WTC11 (cell line): ENCODE measurements around the gene KDM3B. TPM values are rescaled to one million over a fixed set of nuclear protein-coding genes. Genes with fewer than 3 reads are reported as not detected.
A peak's percentile ranks its signal among the peaks of the same experiment; 100 is the strongest.

Source experiments
- ATAC-seq: fragments of 200-7000 bp; cut with Tn5 transposase; 2 replicates; pipeline ENCODE4 v1.10.0; 2021; ENCODE audit warnings: mild to moderate bottlenecking, moderate library complexity
- CTCF ChIA-PET: fragments of 300-600 bp; sonication (Branson Sonifier 250); formaldehyde crosslinking; loops from one replicate; lab custom pipeline; 2021; ENCODE audit warnings: antibody characterized with exemption; lab: Charles Lee
- POLR2A ChIA-PET: fragments of 350-600 bp; sonication (Branson Sonifier 250); formaldehyde crosslinking; loops from one replicate; lab custom pipeline; 2021; ENCODE audit warnings: antibody characterized with exemption; lab: Charles Lee
- DNase-seq: peaks from one replicate; pipeline ENCODE4 v3.0.0; 2021; ENCODE audit warnings: low spot score
- H3K27ac Mint-ChIP-seq: 2 replicates; pipeline ENCODE4 v1.8.0; 2021; ENCODE audit warnings: mixed read lengths
- H3K27me3 Mint-ChIP-seq: 2 replicates; pipeline ENCODE4 v1.8.0; 2021; ENCODE audit warnings: low read depth, mild to moderate bottlenecking, moderate library complexity, mixed read lengths
- H3K36me3 Mint-ChIP-seq: 2 replicates; pipeline ENCODE4 v1.8.0; 2021; ENCODE audit warnings: mixed read lengths
- H3K4me1 Mint-ChIP-seq: 2 replicates; pipeline ENCODE4 v1.8.0; 2022; ENCODE audit warnings: mixed read lengths
- H3K4me3 Mint-ChIP-seq: 2 replicates; pipeline ENCODE4 v1.8.0; 2021; ENCODE audit warnings: mild to moderate bottlenecking, moderate library complexity, mixed read lengths
- H3K9me3 Mint-ChIP-seq: 2 replicates; pipeline ENCODE4 v1.8.0; 2021; ENCODE audit warnings: mixed read lengths
- ELF4 ChIP-seq: sonication (generic); formaldehyde crosslinking; IDR thresholded peaks from 2 replicates; pipeline ENCODE4 v1.8.1; 2022; ENCODE audit warnings: low read depth, mild to moderate bottlenecking, moderate library complexity, missing genetic modification reagents
- GABPB1 ChIP-seq: sonication (generic); formaldehyde crosslinking; IDR thresholded peaks from 2 replicates; pipeline ENCODE4 v1.8.1; 2023; ENCODE audit warnings: mild to moderate bottlenecking, missing genetic modification reagents
- IRF2 ChIP-seq: sonication (generic); formaldehyde crosslinking; IDR thresholded peaks from 2 replicates; pipeline ENCODE4 v1.8.0; 2022; ENCODE audit warnings: low read depth, missing genetic modification reagents, borderline replicate concordance
- JAZF1 ChIP-seq: fragments of 250-450 bp; sonication (Bioruptor Pico); IDR thresholded peaks from 2 replicates; pipeline ENCODE4 v1.9.0; 2021; ENCODE audit warnings: moderate library complexity, mild to moderate bottlenecking, inconsistent platforms
- NR1H2 ChIP-seq: sonication (generic); formaldehyde crosslinking; IDR thresholded peaks from 2 replicates; pipeline ENCODE4 v1.9.0; 2021; ENCODE audit warnings: mild to moderate bottlenecking, moderate library complexity, missing genetic modification reagents
- SMAD3 ChIP-seq: sonication (generic); formaldehyde crosslinking; IDR thresholded peaks from 2 replicates; pipeline ENCODE4 v1.8.0; 2022; ENCODE audit warnings: missing genetic modification reagents, mild to moderate bottlenecking, borderline replicate concordance
- SP1 ChIP-seq: sonication (generic); formaldehyde crosslinking; conservative IDR thresholded peaks from 2 replicates; pipeline ENCODE4 v1.8.1; 2022; ENCODE audit warnings: missing genetic modification reagents
- ZNF416 ChIP-seq: fragments of 250-450 bp; sonication (Bioruptor Pico); IDR thresholded peaks from 2 replicates; pipeline ENCODE4 v1.9.0; 2021; ENCODE audit warnings: mild to moderate bottlenecking, inconsistent platforms
- total RNA-seq: library from RNA; stranded (reverse); gene quantifications from 3 replicates; pipeline ENCODE4 v1.2.3, GENCODE V29; 2021
- TF ChIP-seq, protein P1 (sequence below): sonication (generic); formaldehyde crosslinking; IDR thresholded peaks from 2 replicates; pipeline ENCODE4 v1.8.1; 2022; ENCODE audit warnings: mild to moderate bottlenecking, moderate library complexity, missing genetic modification reagents
- TF ChIP-seq, protein P2 (sequence below): fragments of 250-450 bp; sonication (Bioruptor Pico); IDR thresholded peaks from 2 replicates; pipeline ENCODE4 v1.9.0; 2021; ENCODE audit warnings: moderate library complexity, mild to moderate bottlenecking, inconsistent platforms, borderline replicate concordance
- TF ChIP-seq, protein P3 (sequence below): sonication (generic); formaldehyde crosslinking; IDR thresholded peaks from 2 replicates; pipeline ENCODE4 v1.8.0; 2023; ENCODE audit warnings: missing genetic modification reagents, mild to moderate bottlenecking, borderline replicate concordance
- TF ChIP-seq, protein P4 (sequence below): sonication (generic); formaldehyde crosslinking; conservative IDR thresholded peaks from 2 replicates; pipeline ENCODE4 v1.8.1; 2022; ENCODE audit warnings: mild to moderate bottlenecking, missing genetic modification reagents
- TF ChIP-seq, protein P5 (sequence below): sonication (generic); formaldehyde crosslinking; IDR thresholded peaks from 2 replicates; pipeline ENCODE4 v1.8.1; 2023; ENCODE audit warnings: mild to moderate bottlenecking, missing genetic modification reagents, moderate library complexity
- TF ChIP-seq, protein P6 (sequence below): sonication (generic); formaldehyde crosslinking; IDR thresholded peaks from 2 replicates; pipeline ENCODE4 v1.8.0; 2023; ENCODE audit warnings: mild to moderate bottlenecking, missing genetic modification reagents

The KDM3B gene
- total RNA-seq, 1 experiment from 2014 or later, result 87.9 TPM

DNA sequence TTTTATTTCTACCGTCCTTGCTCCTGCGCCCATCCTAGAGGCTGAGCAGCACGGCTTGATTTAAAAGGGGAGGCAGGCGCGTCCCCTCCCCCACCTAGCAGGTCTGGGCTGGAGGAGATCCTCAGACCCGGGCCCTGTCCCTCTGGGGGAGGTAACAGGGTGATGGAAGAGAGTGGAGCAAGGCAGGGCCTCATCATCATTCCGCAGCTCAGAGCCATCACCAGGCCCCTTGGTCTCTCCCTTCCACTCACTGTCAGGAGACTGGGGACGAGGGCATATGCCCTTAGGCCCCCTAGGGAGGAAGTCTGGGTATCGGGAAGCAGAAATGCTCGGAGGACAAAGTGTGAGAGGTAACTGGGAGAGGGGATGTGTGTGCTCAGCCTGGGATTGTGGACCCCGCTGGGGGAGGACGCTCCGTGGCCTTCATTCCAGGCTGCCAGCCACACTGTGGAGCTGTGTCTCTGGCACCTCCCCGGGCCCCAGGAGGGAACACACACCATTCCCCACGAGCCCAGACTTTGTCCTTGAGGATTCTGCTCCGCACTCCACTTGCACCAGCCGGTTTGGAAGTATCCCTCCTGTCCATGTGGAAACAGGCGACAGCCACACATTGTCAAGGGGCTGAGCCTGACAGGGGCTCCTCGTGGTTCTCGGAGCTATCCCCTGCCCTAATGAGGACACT lies 87.1 kb downstream of the KDM3B start:
- DNase-seq (no peak), ATAC-seq (peak; percentile 42)
- TF ChIP-seq, protein P1, sequence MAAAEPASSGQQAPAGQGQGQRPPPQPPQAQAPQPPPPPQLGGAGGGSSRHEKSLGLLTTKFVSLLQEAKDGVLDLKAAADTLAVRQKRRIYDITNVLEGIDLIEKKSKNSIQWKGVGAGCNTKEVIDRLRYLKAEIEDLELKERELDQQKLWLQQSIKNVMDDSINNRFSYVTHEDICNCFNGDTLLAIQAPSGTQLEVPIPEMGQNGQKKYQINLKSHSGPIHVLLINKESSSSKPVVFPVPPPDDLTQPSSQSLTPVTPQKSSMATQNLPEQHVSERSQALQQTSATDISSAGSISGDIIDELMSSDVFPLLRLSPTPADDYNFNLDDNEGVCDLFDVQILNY (CRISPR knock-in tag), result no peak
- TF ChIP-seq ELF4 (CRISPR knock-in tag) (no peak), GABPB1 (no peak), ZNF416 (CRISPR knock-in tag) (no peak)
- TF ChIP-seq, protein P2, sequence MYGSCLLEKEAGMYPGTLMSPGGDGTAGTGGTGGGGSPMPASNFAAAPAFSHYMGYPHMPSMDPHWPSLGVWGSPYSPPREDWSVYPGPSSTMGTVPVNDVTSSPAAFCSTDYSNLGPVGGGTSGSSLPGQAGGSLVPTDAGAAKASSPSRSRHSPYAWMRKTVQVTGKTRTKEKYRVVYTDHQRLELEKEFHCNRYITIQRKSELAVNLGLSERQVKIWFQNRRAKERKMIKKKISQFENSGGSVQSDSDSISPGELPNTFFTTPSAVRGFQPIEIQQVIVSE (CRISPR knock-in tag), result no peak
- TF ChIP-seq, protein P3, sequence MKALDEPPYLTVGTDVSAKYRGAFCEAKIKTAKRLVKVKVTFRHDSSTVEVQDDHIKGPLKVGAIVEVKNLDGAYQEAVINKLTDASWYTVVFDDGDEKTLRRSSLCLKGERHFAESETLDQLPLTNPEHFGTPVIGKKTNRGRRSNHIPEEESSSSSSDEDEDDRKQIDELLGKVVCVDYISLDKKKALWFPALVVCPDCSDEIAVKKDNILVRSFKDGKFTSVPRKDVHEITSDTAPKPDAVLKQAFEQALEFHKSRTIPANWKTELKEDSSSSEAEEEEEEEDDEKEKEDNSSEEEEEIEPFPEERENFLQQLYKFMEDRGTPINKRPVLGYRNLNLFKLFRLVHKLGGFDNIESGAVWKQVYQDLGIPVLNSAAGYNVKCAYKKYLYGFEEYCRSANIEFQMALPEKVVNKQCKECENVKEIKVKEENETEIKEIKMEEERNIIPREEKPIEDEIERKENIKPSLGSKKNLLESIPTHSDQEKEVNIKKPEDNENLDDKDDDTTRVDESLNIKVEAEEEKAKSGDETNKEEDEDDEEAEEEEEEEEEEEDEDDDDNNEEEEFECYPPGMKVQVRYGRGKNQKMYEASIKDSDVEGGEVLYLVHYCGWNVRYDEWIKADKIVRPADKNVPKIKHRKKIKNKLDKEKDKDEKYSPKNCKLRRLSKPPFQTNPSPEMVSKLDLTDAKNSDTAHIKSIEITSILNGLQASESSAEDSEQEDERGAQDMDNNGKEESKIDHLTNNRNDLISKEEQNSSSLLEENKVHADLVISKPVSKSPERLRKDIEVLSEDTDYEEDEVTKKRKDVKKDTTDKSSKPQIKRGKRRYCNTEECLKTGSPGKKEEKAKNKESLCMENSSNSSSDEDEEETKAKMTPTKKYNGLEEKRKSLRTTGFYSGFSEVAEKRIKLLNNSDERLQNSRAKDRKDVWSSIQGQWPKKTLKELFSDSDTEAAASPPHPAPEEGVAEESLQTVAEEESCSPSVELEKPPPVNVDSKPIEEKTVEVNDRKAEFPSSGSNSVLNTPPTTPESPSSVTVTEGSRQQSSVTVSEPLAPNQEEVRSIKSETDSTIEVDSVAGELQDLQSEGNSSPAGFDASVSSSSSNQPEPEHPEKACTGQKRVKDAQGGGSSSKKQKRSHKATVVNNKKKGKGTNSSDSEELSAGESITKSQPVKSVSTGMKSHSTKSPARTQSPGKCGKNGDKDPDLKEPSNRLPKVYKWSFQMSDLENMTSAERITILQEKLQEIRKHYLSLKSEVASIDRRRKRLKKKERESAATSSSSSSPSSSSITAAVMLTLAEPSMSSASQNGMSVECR (CRISPR knock-in tag), result 0 out of 2 replicates have a peak, but pooled peaks have one; percentile 36
- TF ChIP-seq, protein P4, sequence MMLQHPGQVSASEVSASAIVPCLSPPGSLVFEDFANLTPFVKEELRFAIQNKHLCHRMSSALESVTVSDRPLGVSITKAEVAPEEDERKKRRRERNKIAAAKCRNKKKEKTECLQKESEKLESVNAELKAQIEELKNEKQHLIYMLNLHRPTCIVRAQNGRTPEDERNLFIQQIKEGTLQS (CRISPR knock-in tag), result no peak
- TF ChIP-seq, protein P5, sequence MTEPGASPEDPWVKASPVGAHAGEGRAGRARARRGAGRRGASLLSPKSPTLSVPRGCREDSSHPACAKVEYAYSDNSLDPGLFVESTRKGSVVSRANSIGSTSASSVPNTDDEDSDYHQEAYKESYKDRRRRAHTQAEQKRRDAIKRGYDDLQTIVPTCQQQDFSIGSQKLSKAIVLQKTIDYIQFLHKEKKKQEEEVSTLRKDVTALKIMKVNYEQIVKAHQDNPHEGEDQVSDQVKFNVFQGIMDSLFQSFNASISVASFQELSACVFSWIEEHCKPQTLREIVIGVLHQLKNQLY (CRISPR knock-in tag), result no peak
- H3K9me3 Mint-ChIP-seq, result no peaks in the 10 kb centered on the region
- no peaks in the 10 kb centered on the region for H3K27me3 Mint-ChIP-seq
- H3K4me3 Mint-ChIP-seq, result peak overlapping the region; percentile 85
- ChIA-PET CTCF (interaction anchor here (1.3 to 4.3 kb wide), 4 partner anchors 10 to 87 kb away, joined by 5 to 32 read pairs (median 28); partner anchors contain the start of gene KDM3B), POLR2A (interaction anchor here (0.6 kb wide), 1 partner anchor 131 kb away, joined by 5 read pairs; no protein-coding TSS in a partner anchor)
- H3K27ac Mint-ChIP-seq, result no peak overlapping the region
- peaks cover 21% of the 10 kb centered on the region for H3K36me3 Mint-ChIP-seq
- H3K4me1 Mint-ChIP-seq, result peaks cover 19% of the 10 kb centered on the region

DNA sequence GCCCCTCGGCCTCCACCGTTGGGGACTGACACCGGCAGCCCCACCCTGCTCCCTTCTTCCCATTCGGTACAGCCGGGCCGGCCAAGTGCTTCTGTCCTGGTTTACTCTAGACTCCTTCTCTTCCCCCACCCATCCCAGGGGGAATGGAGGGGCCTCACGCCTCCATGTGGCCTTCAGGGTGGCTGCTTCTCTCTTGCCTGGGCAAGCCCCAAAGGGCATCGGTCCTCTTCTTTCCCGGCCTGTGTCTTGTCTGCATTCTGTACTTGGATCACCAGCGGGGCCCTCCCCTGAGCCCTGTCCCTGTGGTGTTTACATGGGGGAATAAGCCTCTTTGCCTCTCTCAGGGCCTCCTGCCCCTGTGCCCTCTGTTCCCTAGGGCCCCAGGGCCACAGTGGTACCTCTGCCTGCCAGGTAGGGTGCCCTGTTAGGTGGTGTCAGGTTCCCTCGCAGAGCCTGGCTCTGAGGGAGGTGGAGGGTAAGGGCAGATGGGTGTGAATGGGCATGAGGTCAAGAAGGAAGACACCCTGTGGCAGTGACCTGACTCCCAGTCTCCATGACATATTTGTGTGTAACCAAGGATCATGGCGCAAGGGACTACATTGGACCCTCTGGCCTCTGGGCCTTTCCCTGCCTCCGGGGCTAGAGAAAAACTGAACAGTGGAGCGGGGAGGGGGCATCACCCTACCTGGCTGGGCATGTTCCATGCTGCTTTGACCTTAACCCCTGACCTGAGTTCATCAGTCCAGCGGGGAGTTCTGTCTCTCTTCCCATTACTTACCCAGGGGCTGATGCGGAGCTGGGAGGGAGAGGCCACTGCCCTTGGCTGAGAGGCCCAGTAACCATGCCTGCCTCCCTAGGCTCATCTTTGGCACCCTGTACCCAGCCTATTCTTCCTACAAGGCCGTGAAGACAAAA lies 87.9 kb downstream of the KDM3B start:
- DNase-seq (no peak), ATAC-seq (no peak)
- TF ChIP-seq SMAD3 (CRISPR knock-in tag), result no peak
- no peaks in the 10 kb centered on the region for H3K9me3 Mint-ChIP-seq
- ChIA-PET POLR2A (no interaction called here), CTCF (interaction anchor here (3.1 to 4.3 kb wide), 3 partner anchors 9 to 87 kb away, joined by 27 to 32 read pairs (median 29); partner anchors contain the start of gene KDM3B)
- H3K4me1 Mint-ChIP-seq, result peaks cover 19% of the 10 kb centered on the region
- peak overlapping the region; percentile 63; the same call in 1 of the 2 replicates for H3K27ac Mint-ChIP-seq
- H3K4me3 Mint-ChIP-seq, result peak overlapping the region; percentile 85
- H3K27me3 Mint-ChIP-seq, result no peaks in the 10 kb centered on the region
- H3K36me3 Mint-ChIP-seq, result peaks cover 14% of the 10 kb centered on the region

DNA sequence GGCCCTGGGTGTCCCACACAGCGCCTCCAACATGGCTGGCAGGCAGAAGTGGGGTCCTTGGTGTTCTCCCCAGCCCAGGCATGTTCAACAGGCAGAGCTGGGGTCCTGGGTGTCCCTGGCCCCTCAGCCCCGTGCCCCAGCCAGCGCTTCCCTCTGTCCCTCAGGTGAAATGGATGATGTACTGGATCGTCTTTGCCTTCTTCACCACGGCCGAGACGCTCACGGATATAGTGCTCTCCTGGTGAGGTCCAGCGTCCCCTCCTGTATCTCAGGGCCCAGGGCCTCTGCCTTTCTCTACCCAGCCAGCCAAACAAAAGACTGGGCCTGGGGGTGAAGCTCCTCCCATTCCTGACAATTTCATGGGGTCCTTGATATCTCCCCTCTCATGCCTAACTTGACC lies 88.7 kb downstream of the KDM3B start:
- Mint-ChIP-seq H3K9me3 (no peaks in the 10 kb centered on the region), H3K36me3 (peaks cover 7% of the 10 kb centered on the region; the same call in 1 of the 2 replicates), H3K4me1 (peaks cover 19% of the 10 kb centered on the region), H3K27ac (no peak overlapping the region), H3K27me3 (no peaks in the 10 kb centered on the region), H3K4me3 (no peak overlapping the region)
- CTCF ChIA-PET, result interaction anchor here (4.3 kb wide), 1 partner anchor 8 kb away, joined by 32 read pairs; no protein-coding TSS in a partner anchor
- POLR2A ChIA-PET, result no interaction called here
- no peak for ATAC-seq
- no peak for DNase-seq
- TF ChIP-seq, protein P4 (CRISPR knock-in tag), result no peak
- TF ChIP-seq SP1 (CRISPR knock-in tag), result no peak
- TF ChIP-seq, protein P6, sequence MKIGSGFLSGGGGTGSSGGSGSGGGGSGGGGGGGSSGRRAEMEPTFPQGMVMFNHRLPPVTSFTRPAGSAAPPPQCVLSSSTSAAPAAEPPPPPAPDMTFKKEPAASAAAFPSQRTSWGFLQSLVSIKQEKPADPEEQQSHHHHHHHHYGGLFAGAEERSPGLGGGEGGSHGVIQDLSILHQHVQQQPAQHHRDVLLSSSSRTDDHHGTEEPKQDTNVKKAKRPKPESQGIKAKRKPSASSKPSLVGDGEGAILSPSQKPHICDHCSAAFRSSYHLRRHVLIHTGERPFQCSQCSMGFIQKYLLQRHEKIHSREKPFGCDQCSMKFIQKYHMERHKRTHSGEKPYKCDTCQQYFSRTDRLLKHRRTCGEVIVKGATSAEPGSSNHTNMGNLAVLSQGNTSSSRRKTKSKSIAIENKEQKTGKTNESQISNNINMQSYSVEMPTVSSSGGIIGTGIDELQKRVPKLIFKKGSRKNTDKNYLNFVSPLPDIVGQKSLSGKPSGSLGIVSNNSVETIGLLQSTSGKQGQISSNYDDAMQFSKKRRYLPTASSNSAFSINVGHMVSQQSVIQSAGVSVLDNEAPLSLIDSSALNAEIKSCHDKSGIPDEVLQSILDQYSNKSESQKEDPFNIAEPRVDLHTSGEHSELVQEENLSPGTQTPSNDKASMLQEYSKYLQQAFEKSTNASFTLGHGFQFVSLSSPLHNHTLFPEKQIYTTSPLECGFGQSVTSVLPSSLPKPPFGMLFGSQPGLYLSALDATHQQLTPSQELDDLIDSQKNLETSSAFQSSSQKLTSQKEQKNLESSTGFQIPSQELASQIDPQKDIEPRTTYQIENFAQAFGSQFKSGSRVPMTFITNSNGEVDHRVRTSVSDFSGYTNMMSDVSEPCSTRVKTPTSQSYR (CRISPR knock-in tag), result no peak
- TF ChIP-seq IRF2 (CRISPR knock-in tag), result no peak
- TF ChIP-seq JAZF1, result no peak
- no peak for TF ChIP-seq NR1H2 (CRISPR knock-in tag)
